Measurements from ENCODE around the gene MGRN1. TPM values are rescaled to one million over a fixed set of nuclear protein-coding genes. Genes with fewer than 3 reads are reported as not detected.
A peak's percentile ranks its signal among the peaks of the same experiment; 100 is the strongest.

The MGRN1 gene
- total RNA-seq, 2 donors from 2014 or later, result 66.9 to 71.4 TPM

- H3K27me3 ChIP-seq (ENCODE audit: control insufficient read depth, insufficient read depth, low read length, poor library complexity, severe bottlenecking), result no peaks in the 10 kb centered on the region
- no peak for TF ChIP-seq CTCF (conservative IDR thresholded peaks at IDR 0.05)
- peaks cover 4% of the 10 kb centered on the region for H3K4me1 Mint-ChIP-seq
- no peaks in the 10 kb centered on the region for H3K36me3 ChIP-seq (ENCODE audit: control insufficient read depth, insufficient read depth, low read length)
- 94 to 95% methylated on average over 4 to 7 of the region's 7 CpGs for WGBS, 2 experiments (ENCODE audit: insufficient coverage in 1 of 2, insufficient read length in 1 of 2)
- H3K4me1 ChIP-seq (ENCODE audit: control insufficient read depth, insufficient read depth, low read length), result no peaks in the 10 kb centered on the region
- no peak overlapping the region for H3K4me3 ChIP-seq (ENCODE audit: low read length)
- peaks cover 6% of the 10 kb centered on the region for H3K27me3 Mint-ChIP-seq (ENCODE audit: insufficient read depth)
- no peak overlapping the region for H3K4me3 Mint-ChIP-seq
- peak overlapping the region; percentile 30 for H3K27ac ChIP-seq (ENCODE audit: low read depth, low read length)
- H3K9me3 ChIP-seq (ENCODE audit: control insufficient read depth, low read length), result peaks cover 10% of the 10 kb centered on the region
- no peak overlapping the region for H3K9ac ChIP-seq (ENCODE audit: extremely low read depth, low read length, poor library complexity, severe bottlenecking)
- peak; percentile 40 for DNase-seq
- H3K9me3 Mint-ChIP-seq, result peaks cover 16% of the 10 kb centered on the region
- H3K36me3 Mint-ChIP-seq (ENCODE audit: low read depth), result no peaks in the 10 kb centered on the region
- no peak overlapping the region for H3K27ac Mint-ChIP-seq
Observed at GRCh38 chr16:4586291-4586690, 38.3 kb upstream of the MGRN1 start.

GRCh38 chr16:4588386-4588785, 36.2 kb upstream of the MGRN1 start:
- Histone ChIP-seq H3K9ac (ENCODE audit: extremely low read depth, low read length, poor library complexity, severe bottlenecking) (no peak overlapping the region), H3K27me3 (ENCODE audit: control insufficient read depth, insufficient read depth, low read length, poor library complexity, severe bottlenecking) (no peaks in the 10 kb centered on the region), H3K36me3 (ENCODE audit: control insufficient read depth, insufficient read depth, low read length) (no peaks in the 10 kb centered on the region), H3K9me3 (ENCODE audit: control insufficient read depth, low read length) (peaks cover 10% of the 10 kb centered on the region), H3K4me1 (ENCODE audit: control insufficient read depth, insufficient read depth, low read length) (peaks cover 5% of the 10 kb centered on the region), H3K27ac (ENCODE audit: low read depth, low read length) (no peak overlapping the region), H3K4me3 (ENCODE audit: low read length) (no peak overlapping the region)
- no peaks in the 10 kb centered on the region for H3K36me3 Mint-ChIP-seq (ENCODE audit: low read depth)
- peaks cover 12% of the 10 kb centered on the region for H3K4me1 Mint-ChIP-seq
- H3K4me3 Mint-ChIP-seq, result no peak overlapping the region
- H3K9me3 Mint-ChIP-seq, result peaks cover 16% of the 10 kb centered on the region
- H3K27me3 Mint-ChIP-seq (ENCODE audit: insufficient read depth), result peaks cover 6% of the 10 kb centered on the region
- H3K27ac Mint-ChIP-seq, result no peak overlapping the region
- WGBS, 2 experiments (ENCODE audit: insufficient coverage in 1 of 2, insufficient read length in 1 of 2), result 79 to 93% methylated on average over 2 of the region's 2 CpGs
- peak; percentile 38 for DNase-seq
- TF ChIP-seq CTCF (conservative IDR thresholded peaks at IDR 0.05), result no peak

GRCh38 chr16:4588961-4589360, 35.7 kb upstream of the MGRN1 start:
- Histone ChIP-seq H3K9me3 (ENCODE audit: control insufficient read depth, low read length) (peaks cover 10% of the 10 kb centered on the region), H3K9ac (ENCODE audit: extremely low read depth, low read length, poor library complexity, severe bottlenecking) (no peak overlapping the region), H3K27me3 (ENCODE audit: control insufficient read depth, insufficient read depth, low read length, poor library complexity, severe bottlenecking) (no peaks in the 10 kb centered on the region), H3K4me3 (ENCODE audit: low read length) (no peak overlapping the region), H3K4me1 (ENCODE audit: control insufficient read depth, insufficient read depth, low read length) (peaks cover 5% of the 10 kb centered on the region), H3K27ac (ENCODE audit: low read depth, low read length) (no peak overlapping the region), H3K36me3 (ENCODE audit: control insufficient read depth, insufficient read depth, low read length) (no peaks in the 10 kb centered on the region)
- Mint-ChIP-seq H3K36me3 (ENCODE audit: low read depth) (no peaks in the 10 kb centered on the region), H3K4me3 (no peak overlapping the region), H3K4me1 (peaks cover 15% of the 10 kb centered on the region), H3K9me3 (peaks cover 16% of the 10 kb centered on the region), H3K27ac (no peak overlapping the region), H3K27me3 (ENCODE audit: insufficient read depth) (peaks cover 6% of the 10 kb centered on the region)
- WGBS, 2 experiments (ENCODE audit: insufficient coverage in 1 of 2, insufficient read length in 1 of 2), result 89 to 91% methylated on average over 3 to 6 of the region's 6 CpGs
- TF ChIP-seq CTCF (conservative IDR thresholded peaks at IDR 0.05), result no peak
- DNase-seq, result peak; percentile 26
